HG03025 (cell line): Measurements from ENCODE around the gene MLXIP.
"Not testable (repeated sequence)": the region's sequence is repeated elsewhere in the genome, so short reads cannot be mapped to it uniquely, and the experiment has no call there.

Experiments used
- ATAC-seq: cut with Tn5 transposase; IDR thresholded peaks from one replicate; pipeline ENCODE4 v1.9.1; 2021; ENCODE audit warnings: mild to moderate bottlenecking, moderate library complexity; ENCODE audit not compliant: unreplicated experiment, low FRiP score

MLXIP gene

GRCh38 chr12:122094137-122094734 is 15.7 kb downstream of the MLXIP start:
- no peak for ATAC-seq

GRCh38 chr12:122094735-122095631 is 16.4 kb downstream of the MLXIP start:
- ATAC-seq: no peak

- ATAC-seq: no peak
These were observed 17.5 kb downstream of the MLXIP start for GRCh38 chr12:122096014-122096413.

- ATAC-seq: no peak
These were observed 18.1 kb downstream of the MLXIP start for GRCh38 chr12:122096591-122097149.

- no peak for ATAC-seq
These were observed 19.0 kb downstream of the MLXIP start for GRCh38 chr12:122097584-122097926.

GRCh38 chr12:122097927-122098756 is 19.6 kb downstream of the MLXIP start:
- no peak for ATAC-seq

- no peak for ATAC-seq
These were observed 20.8 kb downstream of the MLXIP start for GRCh38 chr12:122099280-122099749.

GRCh38 chr12:122099856-122100255 is 21.3 kb downstream of the MLXIP start:
- no peak for ATAC-seq

GRCh38 chr12:122100568-122100967 is 22.0 kb downstream of the MLXIP start:
- no peak for ATAC-seq

- no peak for ATAC-seq
These were observed 23.8 kb downstream of the MLXIP start for GRCh38 chr12:122102331-122102730.

- no peak for ATAC-seq
These were observed 26.3 kb downstream of the MLXIP start for GRCh38 chr12:122104844-122105243.

- not testable (repeated sequence) for ATAC-seq
These were observed 26.9 kb downstream of the MLXIP start for GRCh38 chr12:122105496-122105895.

GRCh38 chr12:122106843-122107242 is 28.3 kb downstream of the MLXIP start:
- no peak for ATAC-seq

GRCh38 chr12:122107261-122107660 is 28.7 kb downstream of the MLXIP start:
- no peak for ATAC-seq

GRCh38 chr12:122111089-122111641 is 32.6 kb downstream of the MLXIP start:
- ATAC-seq: no peak

- no peak for ATAC-seq
These were observed 38.4 kb downstream of the MLXIP start for GRCh38 chr12:122116707-122117535.

- no peak for ATAC-seq
These were observed 39.4 kb downstream of the MLXIP start for GRCh38 chr12:122117979-122118378.

GRCh38 chr12:122121341-122121740 is 42.8 kb downstream of the MLXIP start:
- ATAC-seq: not testable (repeated sequence)

- ATAC-seq: no peak
These were observed 43.2 kb downstream of the MLXIP start for GRCh38 chr12:122121745-122122144.
